Transverse colon (tissue), 4 donors: Measurements from ENCODE around the gene EGFR.

Source experiments
- EP300 ChIP-seq: sonication (generic); formaldehyde crosslinking; IDR thresholded peaks from one replicate; pipeline ENCODE4 v1.6.1; 2017; ENCODE audit warnings: antibody characterized with exemption, low read depth
- POLR2A ChIP-seq: fragments of 450-650 bp; IDR thresholded peaks from one replicate; pipeline ENCODE4 v1.6.1; 2016; ENCODE audit warnings: antibody characterized with exemption, mild to moderate bottlenecking, moderate library complexity
- POLR2AphosphoS5 ChIP-seq, 3 donors: sonication (generic); formaldehyde crosslinking; IDR thresholded peaks; one replicate each; pipeline ENCODE4 v1.6.1; 2016; ENCODE audit warnings: antibody characterized with exemption in 3 of 3
- TF ChIP-seq, protein P1 (sequence below), 5 experiments: fragments of 200-600 bp in 3 of 5; fragments of 450-650 bp in 2 of 5; sonication (generic) in 3 of 5; IDR thresholded peaks; 1 replicate in 2 of 5; 2 replicates in 3 of 5; pipeline ENCODE4 v1.5.1; 2016 to 2017; ENCODE audit warnings: antibody characterized with exemption in 5 of 5, inconsistent platforms in 3 of 5, mild to moderate bottlenecking in 2 of 5, moderate library complexity in 1 of 5

DNA sequence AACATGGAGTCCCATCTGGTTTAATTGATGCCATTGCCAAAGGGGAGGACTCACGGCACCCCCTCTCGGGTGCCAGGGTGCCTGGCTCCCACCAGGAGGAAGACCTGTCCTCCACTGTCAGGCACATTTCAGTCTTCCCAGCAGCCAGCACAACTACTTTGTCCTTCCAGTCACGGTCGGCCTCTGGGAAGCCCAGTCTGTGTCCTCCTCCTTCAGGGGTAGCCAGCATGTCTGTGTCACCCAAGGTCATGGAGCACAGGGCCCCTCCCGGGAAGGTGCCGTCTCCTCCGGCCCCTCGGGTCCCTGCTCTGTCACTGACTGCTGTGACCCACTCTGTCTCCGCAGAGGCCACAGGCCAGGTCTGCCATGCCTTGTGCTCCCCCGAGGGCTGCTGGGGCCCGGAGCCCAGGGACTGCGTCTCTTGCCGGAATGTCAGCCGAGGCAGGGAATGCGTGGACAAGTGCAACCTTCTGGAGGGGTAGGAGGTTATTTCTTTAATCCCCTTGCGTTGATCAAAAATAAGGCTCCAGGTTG, 142.4 kb downstream of the EGFR start:
- TF ChIP-seq, protein P1, sequence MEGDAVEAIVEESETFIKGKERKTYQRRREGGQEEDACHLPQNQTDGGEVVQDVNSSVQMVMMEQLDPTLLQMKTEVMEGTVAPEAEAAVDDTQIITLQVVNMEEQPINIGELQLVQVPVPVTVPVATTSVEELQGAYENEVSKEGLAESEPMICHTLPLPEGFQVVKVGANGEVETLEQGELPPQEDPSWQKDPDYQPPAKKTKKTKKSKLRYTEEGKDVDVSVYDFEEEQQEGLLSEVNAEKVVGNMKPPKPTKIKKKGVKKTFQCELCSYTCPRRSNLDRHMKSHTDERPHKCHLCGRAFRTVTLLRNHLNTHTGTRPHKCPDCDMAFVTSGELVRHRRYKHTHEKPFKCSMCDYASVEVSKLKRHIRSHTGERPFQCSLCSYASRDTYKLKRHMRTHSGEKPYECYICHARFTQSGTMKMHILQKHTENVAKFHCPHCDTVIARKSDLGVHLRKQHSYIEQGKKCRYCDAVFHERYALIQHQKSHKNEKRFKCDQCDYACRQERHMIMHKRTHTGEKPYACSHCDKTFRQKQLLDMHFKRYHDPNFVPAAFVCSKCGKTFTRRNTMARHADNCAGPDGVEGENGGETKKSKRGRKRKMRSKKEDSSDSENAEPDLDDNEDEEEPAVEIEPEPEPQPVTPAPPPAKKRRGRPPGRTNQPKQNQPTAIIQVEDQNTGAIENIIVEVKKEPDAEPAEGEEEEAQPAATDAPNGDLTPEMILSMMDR (IDR thresholded peaks at IDR 0.05) = no peak
- no peak for TF ChIP-seq EP300
- no peak for TF ChIP-seq POLR2A
- no peak for TF ChIP-seq POLR2AphosphoS5 (IDR thresholded peaks at IDR 0.05)
